Tibial artery (tissue), 4 donors: ENCODE data around the gene TPP1.

Experiments used
- DNase-seq, 2 donors: peaks; one replicate each; pipeline ENCODE4 v3.0.0-alpha.2; 2019
- H3K27ac ChIP-seq, 2 donors: fragments of 200-600 bp; sonication (generic) in 1 of 2; 1 replicate in 1 of 2; 2 replicates in 1 of 2; pipeline ENCODE4 v1.5.1; 2018 to 2019; ENCODE audit warnings: mild to moderate bottlenecking in 1 of 2
- H3K27me3 ChIP-seq, 2 donors: fragments of 200-600 bp; sonication (generic) in 1 of 2; one replicate each; pipeline versions ENCODE4 v1.5.1 to v1.6.0; 2016 to 2019
- H3K36me3 ChIP-seq, 3 donors: fragments of 200-600 bp; sonication (generic) in 2 of 3; one replicate each; pipeline ENCODE4 v1.5.1; 2016 to 2019; ENCODE audit warnings: mild to moderate bottlenecking in 2 of 3
- H3K4me1 ChIP-seq, 4 donors: fragments of 200-600 bp; sonication (generic) in 2 of 4; 1 replicate in 3 of 4; 2 replicates in 1 of 4; pipeline ENCODE4 v1.5.1; 2016 to 2019
- H3K4me3 ChIP-seq, 2 donors: fragments of 200-600 bp; sonication (generic) in 1 of 2; 1 replicate in 1 of 2; 2 replicates in 1 of 2; pipeline ENCODE4 v1.5.1; 2018 to 2019; ENCODE audit warnings: mild to moderate bottlenecking in 2 of 2
- H3K9me3 ChIP-seq, 3 donors: fragments of 200-600 bp; sonication (generic) in 1 of 3; one replicate each; pipeline ENCODE4 v1.5.1; 2016 to 2019
- intact Hi-C: fragments of 100-400 bp; cut with DNase I; formaldehyde crosslinking; loops from one replicate; pipeline ENCODE4 v1.15.0; 2023; ENCODE audit warnings: low total_unique reads
- TF ChIP-seq, protein P1 (sequence below), 2 experiments: fragments of 200-600 bp in 1 of 2; fragments of 450-650 bp in 1 of 2; IDR thresholded peaks; one replicate each; pipeline ENCODE4 v1.5.1; 2017 to 2019; ENCODE audit warnings: antibody characterized with exemption in 2 of 2, mild to moderate bottlenecking in 1 of 2, moderate library complexity in 1 of 2

Gene TPP1

GRCh38 chr11:6655790-6656583 lies 36.8 kb upstream of the TPP1 start, which contains the start of gene DCHS1:
Gene DCHS1 (minus strand): TSS chr11:6655809. CDS start chr11:6641613, 14,196 bp downstream.
- intact Hi-C loops: loop anchor here (5.0 kb wide), 1 partner anchor 44 kb away; the partner anchor contains the start of gene TAF10
- no peaks in the 10 kb centered on the region for H3K9me3 ChIP-seq
- no peaks in the 10 kb centered on the region for H3K27me3 ChIP-seq
- TF ChIP-seq, protein P1, sequence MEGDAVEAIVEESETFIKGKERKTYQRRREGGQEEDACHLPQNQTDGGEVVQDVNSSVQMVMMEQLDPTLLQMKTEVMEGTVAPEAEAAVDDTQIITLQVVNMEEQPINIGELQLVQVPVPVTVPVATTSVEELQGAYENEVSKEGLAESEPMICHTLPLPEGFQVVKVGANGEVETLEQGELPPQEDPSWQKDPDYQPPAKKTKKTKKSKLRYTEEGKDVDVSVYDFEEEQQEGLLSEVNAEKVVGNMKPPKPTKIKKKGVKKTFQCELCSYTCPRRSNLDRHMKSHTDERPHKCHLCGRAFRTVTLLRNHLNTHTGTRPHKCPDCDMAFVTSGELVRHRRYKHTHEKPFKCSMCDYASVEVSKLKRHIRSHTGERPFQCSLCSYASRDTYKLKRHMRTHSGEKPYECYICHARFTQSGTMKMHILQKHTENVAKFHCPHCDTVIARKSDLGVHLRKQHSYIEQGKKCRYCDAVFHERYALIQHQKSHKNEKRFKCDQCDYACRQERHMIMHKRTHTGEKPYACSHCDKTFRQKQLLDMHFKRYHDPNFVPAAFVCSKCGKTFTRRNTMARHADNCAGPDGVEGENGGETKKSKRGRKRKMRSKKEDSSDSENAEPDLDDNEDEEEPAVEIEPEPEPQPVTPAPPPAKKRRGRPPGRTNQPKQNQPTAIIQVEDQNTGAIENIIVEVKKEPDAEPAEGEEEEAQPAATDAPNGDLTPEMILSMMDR (IDR thresholded peaks at IDR 0.05): no peak
- H3K27ac ChIP-seq: peak within 1 kb of the TSS; percentile 76 to 80
- DNase-seq: no peak
- H3K4me1 ChIP-seq: peaks cover 0 to 34% (median 9%) of the 10 kb centered on the region in 4 donors
- peak within 1 kb of the TSS; percentile 56 to 62 for H3K4me3 ChIP-seq
- H3K36me3 ChIP-seq: no peaks in the 10 kb centered on the region

GRCh38 chr11:6655020-6655789 lies 36.0 kb upstream of the TPP1 start:
- DNase-seq: peak in 1 of 2 donors; percentile 53

GRCh38 chr11:6654281-6655019 lies 35.2 kb upstream of the TPP1 start:
- Histone ChIP-seq H3K27ac (peak overlapping the region; percentile 76 to 80), H3K27me3 (no peaks in the 10 kb centered on the region), H3K9me3 (no peaks in the 10 kb centered on the region), H3K4me1 (peaks cover 0 to 34% (median 9%) of the 10 kb centered on the region in 4 donors), H3K36me3 (no peaks in the 10 kb centered on the region), H3K4me3 (peak overlapping the region; percentile 56 to 62)
- TF ChIP-seq, protein P1 (IDR thresholded peaks at IDR 0.05): no peak
- DNase-seq: no peak
- intact Hi-C loops: loop anchor here (5.0 kb wide), 1 partner anchor 42 kb away; the partner anchor contains the start of gene TAF10

More at GRCh38 chr11:6655020-6655789, 36.0 kb upstream of the TPP1 start:
- H3K4me3 ChIP-seq: peak overlapping the region; percentile 56 to 62
- no peaks in the 10 kb centered on the region for H3K9me3 ChIP-seq
- H3K27me3 ChIP-seq: no peaks in the 10 kb centered on the region
- no peaks in the 10 kb centered on the region for H3K36me3 ChIP-seq
- peak overlapping the region; percentile 76 to 80 for H3K27ac ChIP-seq
- TF ChIP-seq, protein P1 (IDR thresholded peaks at IDR 0.05): no peak
- intact Hi-C loops: loop anchor here (5.0 kb wide), 1 partner anchor 43 kb away; the partner anchor contains the start of gene TAF10
- H3K4me1 ChIP-seq: peaks cover 0 to 34% (median 9%) of the 10 kb centered on the region in 4 donors

- Histone ChIP-seq H3K4me3 (no peak overlapping the region), H3K9me3 (no peaks in the 10 kb centered on the region), H3K27me3 (no peaks in the 10 kb centered on the region), H3K27ac (peak overlapping the region in 1 of 2 donors; percentile 76), H3K4me1 (peaks cover 0 to 34% (median 9%) of the 10 kb centered on the region in 4 donors), H3K36me3 (no peaks in the 10 kb centered on the region)
- TF ChIP-seq, protein P1 (IDR thresholded peaks at IDR 0.05): no peak
- intact Hi-C loops: no loop called here
- no peak for DNase-seq
These were observed 34.4 kb upstream of the TPP1 start for GRCh38 chr11:6653656-6654055.

DNA sequence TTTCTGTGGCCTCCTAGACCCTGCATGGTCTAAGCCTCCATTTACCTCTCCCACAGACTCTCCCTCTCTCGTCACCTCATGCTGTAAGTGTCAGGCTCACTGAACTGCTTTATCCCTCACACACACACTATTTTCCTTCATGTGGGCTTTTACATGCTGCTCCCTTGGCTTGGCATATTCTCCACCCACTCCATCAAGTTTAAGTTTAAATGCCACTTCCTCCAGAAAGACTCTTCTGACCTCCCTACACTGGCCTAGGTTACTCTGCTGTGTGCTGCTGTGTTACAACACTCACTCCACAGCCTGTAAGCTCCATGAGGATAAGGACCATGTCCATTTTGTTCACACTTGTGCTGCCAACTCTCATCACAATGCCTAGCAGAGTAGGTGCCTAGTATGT lies 33.9 kb upstream of the TPP1 start:
- TF ChIP-seq, protein P1 (IDR thresholded peaks at IDR 0.05): no peak
- intact Hi-C loops: no loop called here
- Histone ChIP-seq H3K9me3 (no peaks in the 10 kb centered on the region), H3K27me3 (no peaks in the 10 kb centered on the region), H3K4me1 (peaks cover 0 to 39% (median 9%) of the 10 kb centered on the region in 4 donors), H3K27ac (peak overlapping the region in 1 of 2 donors; percentile 11), H3K4me3 (no peak overlapping the region), H3K36me3 (no peaks in the 10 kb centered on the region)
- no peak for DNase-seq
